Left lung (tissue), 14 donors: ENCODE results near the gene TMEM181. TPM values are rescaled to one million over a fixed set of nuclear protein-coding genes. Genes with fewer than 3 reads are reported as not detected.
A peak's percentile ranks its signal among the peaks of the same experiment; 100 is the strongest.

ENCODE experiments used
- ATAC-seq: fragments of 200-7000 bp; cut with Tn5 transposase; one replicate; pipeline ENCODE4 v1.9.1; 2020; ENCODE audit warnings: moderate library complexity
- DNase-seq, 4 donors: peaks; one replicate each; pipeline ENCODE4 v3.0.0-alpha.2; 2013 to 2020
- H3K27ac ChIP-seq, 2 donors: fragments of 200-600 bp; sonication (generic) in 1 of 2; one replicate each; pipeline versions ENCODE4 v1.5.0 to v1.8.0; 2020 to 2021
- H3K27me3 ChIP-seq, 2 donors: fragments of 200-600 bp; sonication (generic) in 1 of 2; one replicate each; pipeline versions ENCODE4 v1.5.0 to v1.8.0; 2020 to 2021
- H3K36me3 ChIP-seq, 2 donors: fragments of 200-600 bp; sonication (generic) in 1 of 2; one replicate each; pipeline versions ENCODE4 v1.5.0 to v1.8.0; 2020 to 2021
- H3K4me1 ChIP-seq, 2 donors: fragments of 200-600 bp; one replicate each; pipeline ENCODE4 v1.8.0; 2021
- H3K4me3 ChIP-seq, 2 donors: fragments of 200-600 bp; sonication (generic) in 1 of 2; one replicate each; pipeline versions ENCODE4 v1.5.0 to v1.8.0; 2020 to 2021; ENCODE audit warnings: mild to moderate bottlenecking in 1 of 2
- H3K9me3 ChIP-seq, 2 donors: fragments of 200-600 bp; sonication (generic) in 1 of 2; one replicate each; pipeline versions ENCODE4 v1.5.0 to v1.8.0; 2020 to 2021
- intact Hi-C, 2 donors: fragments of 100-400 bp; cut with DNase I; formaldehyde crosslinking; loops; one replicate each; pipeline versions ENCODE4 v1.11.2 to v1.14.2; 2022
- long read RNA-seq, 12 donors: library from polyadenylated mRNA in 2 of 12; unstranded in 2 of 12; transcript quantifications; one replicate each; pipeline ENCODE4 v2.0.0 and lab custom pipeline, GENCODE V29; 2019 to 2026
- polyA plus RNA-seq, 6 donors: library from polyadenylated mRNA; unstranded; fragments of 120-200 nt; gene quantifications; one replicate each; pipeline ENCODE4 v1.2.1, GENCODE V29; 2013; ENCODE audit not compliant: insufficient read length in 6 of 6
- total RNA-seq, 2 donors: library from RNA; stranded (reverse); fragmentation: NEBNext Ultra II Directional; extraction: Animal tissue kit (Norgen Biotek cat#: 25700); gene quantifications; one replicate each; pipeline ENCODE4 v1.2.1, GENCODE V29; 2021
- TF ChIP-seq, protein P1 (sequence below), 2 donors: fragments of 200-600 bp; sonication (generic) in 1 of 2; IDR thresholded peaks; one replicate each; pipeline versions ENCODE4 v1.5.0 to v1.8.0; 2021; ENCODE audit warnings: antibody characterized with exemption in 2 of 2
- donor health status: DM: no; HTN: yes; CAD: no.
- donor health status: DM: no; HTN: no; CAD: no.

The TMEM181 gene, protein sequence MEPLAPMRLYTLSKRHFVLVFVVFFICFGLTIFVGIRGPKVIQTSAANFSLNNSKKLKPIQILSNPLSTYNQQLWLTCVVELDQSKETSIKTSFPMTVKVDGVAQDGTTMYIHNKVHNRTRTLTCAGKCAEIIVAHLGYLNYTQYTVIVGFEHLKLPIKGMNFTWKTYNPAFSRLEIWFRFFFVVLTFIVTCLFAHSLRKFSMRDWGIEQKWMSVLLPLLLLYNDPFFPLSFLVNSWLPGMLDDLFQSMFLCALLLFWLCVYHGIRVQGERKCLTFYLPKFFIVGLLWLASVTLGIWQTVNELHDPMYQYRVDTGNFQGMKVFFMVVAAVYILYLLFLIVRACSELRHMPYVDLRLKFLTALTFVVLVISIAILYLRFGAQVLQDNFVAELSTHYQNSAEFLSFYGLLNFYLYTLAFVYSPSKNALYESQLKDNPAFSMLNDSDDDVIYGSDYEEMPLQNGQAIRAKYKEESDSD
- total RNA-seq, result 10 to 100 TPM; 31.8 to 33.3 TPM
- polyA plus RNA-seq, result 10 to 100 TPM; 29.9 to 37.0 (median 31.1) TPM
- long read RNA-seq, donor 1, partial matches to known transcripts, result 144 of 364 reads
- long read RNA-seq, donor 1, other reads (novel, unspliced or antisense), result 220 of 364 reads
- long read RNA-seq, donor 2, full-length matches to known transcripts, result 1 of 1 reads
- long read RNA-seq, donor 2, partial matches to known transcripts, result 0 of 1 reads
- long read RNA-seq, donor 2, other reads (novel, unspliced or antisense), result 0 of 1 reads
- long read RNA-seq, donor 3, partial matches to known transcripts, result 0 of 8 reads
- long read RNA-seq, donor 3, other reads (novel, unspliced or antisense), result 8 of 8 reads
- long read RNA-seq, donor 4, partial matches to known transcripts, result 0 of 3 reads
- long read RNA-seq, donor 4, other reads (novel, unspliced or antisense), result 3 of 3 reads
- long read RNA-seq, donor 5, result 0 reads
- long read RNA-seq, donor 6, result 0 reads
- long read RNA-seq, donor 7, result 0 reads
- long read RNA-seq, donor 8, full-length matches to known transcripts, result 1 of 1 reads
- long read RNA-seq, donor 8, partial matches to known transcripts, result 0 of 1 reads
- long read RNA-seq, donor 8, other reads (novel, unspliced or antisense), result 0 of 1 reads
- long read RNA-seq, donor 9, result 0 reads
- long read RNA-seq, donor 10, partial matches to known transcripts, result 1 of 2 reads
- long read RNA-seq, donor 10, other reads (novel, unspliced or antisense), result 1 of 2 reads
- long read RNA-seq, donor 11, full-length matches to known transcripts, result 5 of 12 reads
- long read RNA-seq, donor 11, partial matches to known transcripts, result 7 of 12 reads
- long read RNA-seq, donor 11, other reads (novel, unspliced or antisense), result 0 of 12 reads
- long read RNA-seq, donor 12, result 0 reads

DNA sequence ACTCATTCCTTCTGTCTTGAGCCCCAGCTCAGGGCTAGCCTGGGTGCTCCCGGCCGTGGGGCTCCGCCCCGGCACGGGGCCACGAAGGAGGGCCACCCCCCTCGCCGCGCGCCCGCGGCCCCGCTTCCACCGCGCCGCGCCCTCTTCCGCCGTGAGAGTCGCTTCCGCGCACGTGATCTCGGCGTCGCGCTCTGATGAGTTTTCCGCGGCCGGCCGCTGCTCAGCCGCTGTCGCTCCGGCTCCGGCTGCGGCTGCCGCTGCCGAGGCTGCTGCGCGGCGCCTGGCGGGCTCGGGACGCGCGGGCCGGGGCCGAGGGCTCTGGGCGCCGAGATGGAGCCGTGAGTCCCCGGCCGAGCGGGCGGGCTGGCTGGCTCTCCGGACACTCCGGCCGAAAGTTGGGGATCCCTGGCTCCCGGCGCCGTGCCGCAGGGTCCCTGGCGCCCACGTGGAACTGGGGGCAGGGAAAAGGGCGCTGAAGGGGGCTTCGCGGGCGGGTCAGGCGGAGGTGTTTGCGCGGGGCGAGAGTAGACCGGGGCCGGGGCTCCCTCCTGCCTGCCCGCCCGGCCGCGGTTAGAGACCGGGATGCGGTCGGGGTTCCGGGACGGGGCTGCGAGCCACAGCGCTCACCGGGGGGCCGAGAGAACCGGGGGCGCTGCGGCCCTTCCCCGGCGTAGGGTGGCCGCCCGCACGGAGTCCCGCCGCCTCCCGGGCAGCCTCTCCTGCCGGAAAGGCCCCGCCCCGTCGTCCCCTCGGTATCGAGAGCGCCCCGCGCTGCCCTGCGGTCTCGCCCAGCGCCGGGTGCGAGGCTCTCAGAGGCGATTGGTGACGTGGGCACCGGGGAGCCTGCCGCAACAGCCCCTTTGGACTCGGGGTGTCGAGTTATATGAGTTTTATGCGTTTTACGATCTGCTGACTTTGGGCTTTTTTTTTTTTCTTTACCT, at the start of gene TMEM181:
TMEM181 (plus strand) TSS at position 197 of the 941 bp plus-strand sequence; CDS start at position 331, 134 bp downstream.
- ATAC-seq (peak; percentile 89), DNase-seq (peak; percentile 85 to 97 (median 91))
- peaks cover 0 to 58% of the 10 kb centered on the region in 2 donors for H3K4me1 ChIP-seq
- no peaks in the 10 kb centered on the region for H3K36me3 ChIP-seq
- H3K4me3 ChIP-seq, result peak within 1 kb of the TSS; percentile 92 to 95
- no peaks in the 10 kb centered on the region for H3K9me3 ChIP-seq
- H3K27me3 ChIP-seq, result no peaks in the 10 kb centered on the region
- peak within 1 kb of the TSS; percentile 90 for H3K27ac ChIP-seq
- intact Hi-C loops, result no loop called here
- TF ChIP-seq, protein P1, sequence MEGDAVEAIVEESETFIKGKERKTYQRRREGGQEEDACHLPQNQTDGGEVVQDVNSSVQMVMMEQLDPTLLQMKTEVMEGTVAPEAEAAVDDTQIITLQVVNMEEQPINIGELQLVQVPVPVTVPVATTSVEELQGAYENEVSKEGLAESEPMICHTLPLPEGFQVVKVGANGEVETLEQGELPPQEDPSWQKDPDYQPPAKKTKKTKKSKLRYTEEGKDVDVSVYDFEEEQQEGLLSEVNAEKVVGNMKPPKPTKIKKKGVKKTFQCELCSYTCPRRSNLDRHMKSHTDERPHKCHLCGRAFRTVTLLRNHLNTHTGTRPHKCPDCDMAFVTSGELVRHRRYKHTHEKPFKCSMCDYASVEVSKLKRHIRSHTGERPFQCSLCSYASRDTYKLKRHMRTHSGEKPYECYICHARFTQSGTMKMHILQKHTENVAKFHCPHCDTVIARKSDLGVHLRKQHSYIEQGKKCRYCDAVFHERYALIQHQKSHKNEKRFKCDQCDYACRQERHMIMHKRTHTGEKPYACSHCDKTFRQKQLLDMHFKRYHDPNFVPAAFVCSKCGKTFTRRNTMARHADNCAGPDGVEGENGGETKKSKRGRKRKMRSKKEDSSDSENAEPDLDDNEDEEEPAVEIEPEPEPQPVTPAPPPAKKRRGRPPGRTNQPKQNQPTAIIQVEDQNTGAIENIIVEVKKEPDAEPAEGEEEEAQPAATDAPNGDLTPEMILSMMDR (IDR thresholded peaks at IDR 0.05), result no peak

DNA sequence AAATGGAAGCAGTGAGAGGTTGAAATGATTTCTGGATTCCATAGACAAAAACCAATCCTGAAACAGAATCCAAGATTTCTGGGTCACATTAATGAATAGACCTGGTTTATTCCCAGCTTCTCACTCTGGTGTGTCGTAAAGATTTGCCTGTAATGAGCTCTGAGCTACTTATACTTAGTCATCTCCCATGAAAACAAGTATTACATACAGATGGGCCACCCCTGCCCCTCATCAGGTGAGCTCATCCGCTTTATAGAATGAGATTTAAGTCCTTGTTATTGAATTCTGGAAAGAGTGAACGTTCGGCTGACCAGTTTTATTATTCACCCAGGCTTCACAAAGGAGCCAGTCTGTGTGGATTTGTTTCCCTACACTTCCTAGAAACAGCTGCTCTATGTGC, 47.1 kb upstream of the TMEM181 start:
- intact Hi-C loops, result loop anchor here in 1 of 2 donors (10.0 kb wide), 1 partner anchor 288 kb away; no protein-coding TSS in a partner anchor
- ATAC-seq (no peak), DNase-seq (no peak)
- no peak overlapping the region for H3K27ac ChIP-seq
- H3K9me3 ChIP-seq, result no peaks in the 10 kb centered on the region
- H3K4me3 ChIP-seq, result no peak overlapping the region
- peaks cover 7 to 23% of the 10 kb centered on the region in 2 donors for H3K27me3 ChIP-seq
- peaks cover 0 to 1% of the 10 kb centered on the region in 2 donors for H3K4me1 ChIP-seq
- TF ChIP-seq, protein P1 (IDR thresholded peaks at IDR 0.05), result no peak
- no peaks in the 10 kb centered on the region for H3K36me3 ChIP-seq

DNA sequence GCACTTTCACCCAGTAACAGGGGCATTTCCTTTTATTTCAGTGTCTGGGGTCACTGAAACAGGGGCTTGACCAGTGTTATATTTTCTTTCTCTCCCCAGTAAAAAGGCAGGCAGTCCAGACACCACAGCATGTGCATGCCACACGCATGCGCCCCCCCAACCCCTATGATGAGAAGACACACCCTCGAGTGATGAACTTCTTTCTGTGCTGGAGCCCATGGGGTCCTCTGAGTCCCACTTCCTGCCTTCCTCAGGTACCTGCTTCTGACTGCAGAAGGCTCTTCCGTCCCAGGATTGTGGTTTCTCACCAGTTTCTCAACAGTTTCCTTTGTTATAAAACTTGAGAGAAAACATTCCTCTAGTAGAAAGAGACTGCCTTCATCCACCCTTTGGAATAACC, 45.7 kb upstream of the TMEM181 start:
- H3K9me3 ChIP-seq, result no peaks in the 10 kb centered on the region
- no peak overlapping the region for H3K4me3 ChIP-seq
- no peak overlapping the region for H3K27ac ChIP-seq
- peaks cover 6 to 8% of the 10 kb centered on the region in 2 donors for H3K4me1 ChIP-seq
- intact Hi-C loops, result loop anchor here in 1 of 2 donors (10.0 kb wide), 1 partner anchor 289 kb away; no protein-coding TSS in a partner anchor
- TF ChIP-seq, protein P1 (IDR thresholded peaks at IDR 0.05), result no peak
- H3K27me3 ChIP-seq, result peaks cover 7 to 37% of the 10 kb centered on the region in 2 donors
- H3K36me3 ChIP-seq, result no peaks in the 10 kb centered on the region
- DNase-seq, result no peak
- no peak for ATAC-seq

DNA sequence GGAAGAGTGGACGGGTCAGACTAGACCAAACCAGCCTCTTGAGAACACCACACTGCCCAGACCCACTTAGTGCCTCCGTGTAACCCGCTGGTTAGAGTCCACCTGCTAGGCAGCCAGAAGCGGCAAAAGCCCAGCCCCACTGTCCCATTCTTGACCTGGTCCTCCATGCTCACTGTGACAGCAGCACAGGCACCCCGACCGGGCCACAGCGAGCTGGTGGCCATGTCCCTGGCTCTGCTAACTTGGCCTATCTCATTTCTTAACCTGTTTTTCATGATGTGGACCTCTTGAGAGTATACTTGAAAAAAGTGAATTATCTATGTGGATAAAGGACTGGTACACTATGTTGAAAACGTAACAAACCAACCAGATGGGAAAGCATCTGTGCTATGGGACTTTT, 44.9 kb upstream of the TMEM181 start:
- intact Hi-C loops, result loop anchor here in 1 of 2 donors (10.0 kb wide), 1 partner anchor 290 kb away; no protein-coding TSS in a partner anchor
- peaks cover 6 to 8% of the 10 kb centered on the region in 2 donors for H3K4me1 ChIP-seq
- ATAC-seq, result no peak
- no peak overlapping the region for H3K27ac ChIP-seq
- DNase-seq, result no peak
- H3K4me3 ChIP-seq, result no peak overlapping the region
- H3K36me3 ChIP-seq, result no peaks in the 10 kb centered on the region
- TF ChIP-seq, protein P1 (IDR thresholded peaks at IDR 0.05), result no peak
- peaks cover 7 to 45% of the 10 kb centered on the region in 2 donors for H3K27me3 ChIP-seq
- no peaks in the 10 kb centered on the region for H3K9me3 ChIP-seq
